H1 (cell line): ENCODE data around the gene SOCS3. TPM values are rescaled to one million over a fixed set of nuclear protein-coding genes. Genes with fewer than 3 reads are reported as not detected.
A peak's percentile ranks its signal among the peaks of the same experiment; 100 is the strongest.

ENCODE experiments used
- ATF3 ChIP-seq: IDR thresholded peaks from 2 replicates; pipeline ENCODE4 v1.6.1; 2011; ENCODE audit warnings: low read depth, mild to moderate bottlenecking, low read length; ENCODE audit not compliant: insufficient read depth
- CREB1 ChIP-seq: IDR thresholded peaks from 2 replicates; pipeline ENCODE4 v1.6.1; 2012; ENCODE audit warnings: inconsistent platforms
- CTCF ChIP-seq, 3 experiments: IDR thresholded peaks; 1 replicate in 2 of 3; 2 replicates in 1 of 3; pipeline versions ENCODE4 v1.5.1 to v1.6.1; 2011; ENCODE audit warnings: low read length in 3 of 3, mild to moderate bottlenecking in 3 of 3, inconsistent platforms in 2 of 3, low read depth in 1 of 3, moderate library complexity in 1 of 3; ENCODE audit not compliant: insufficient read depth in 1 of 3; ENCODE audit errors: control extremely low read depth in 1 of 3
- EP300 ChIP-seq, 2 experiments: IDR thresholded peaks; 1 replicate in 1 of 2; 2 replicates in 1 of 2; pipeline ENCODE4 v1.6.1; 2011 to 2012; ENCODE audit warnings: low read depth in 2 of 2, low read length in 2 of 2, mild to moderate bottlenecking in 2 of 2, borderline replicate concordance in 1 of 2, inconsistent platforms in 1 of 2, moderate library complexity in 1 of 2
- JUN ChIP-seq: IDR thresholded peaks from 2 replicates; pipeline ENCODE4 v1.6.1; 2011; ENCODE audit warnings: low read depth, mild to moderate bottlenecking, improper control_type of control experiment, low read length
- KDM4A ChIP-seq: IDR thresholded peaks from one replicate; pipeline ENCODE4 v1.7.1; 2012; ENCODE audit warnings: low read depth, mild to moderate bottlenecking, moderate library complexity, low read length, inconsistent platforms; ENCODE audit not compliant: severe bottlenecking
- MAFK ChIP-seq: IDR thresholded peaks from 2 replicates; pipeline ENCODE4 v1.6.1; 2012; ENCODE audit warnings: low read depth, mild to moderate bottlenecking, improper control_type of control experiment, low read length
- PHF8 ChIP-seq: fragments of 200-600 bp; sonication (generic); conservative IDR thresholded peaks from 2 replicates; pipeline ENCODE4 v1.7.1; 2012; ENCODE audit warnings: low read depth, mild to moderate bottlenecking, inconsistent platforms, low read length, moderate library complexity
- POLR2A ChIP-seq, 2 experiments: IDR thresholded peaks; 1 replicate in 1 of 2; 2 replicates in 1 of 2; pipeline ENCODE4 v1.6.1; 2011; ENCODE audit warnings: low read depth in 2 of 2, low read length in 2 of 2, mild to moderate bottlenecking in 2 of 2; ENCODE audit errors: control extremely low read depth in 1 of 2
- POLR2AphosphoS5 ChIP-seq: IDR thresholded peaks from 2 replicates; pipeline ENCODE4 v1.6.1; 2011; ENCODE audit warnings: low read depth, low read length
- RBBP5 ChIP-seq: IDR thresholded peaks from 2 replicates; pipeline ENCODE4 v1.7.1; 2012; ENCODE audit warnings: low read depth, mild to moderate bottlenecking, inconsistent platforms, low read length, moderate library complexity, borderline replicate concordance
- SAP30 ChIP-seq: fragments of 300-600 bp; sonication (generic); IDR thresholded peaks from 2 replicates; pipeline ENCODE4 v1.7.1; 2012; ENCODE audit warnings: low read length, moderate library complexity, mild to moderate bottlenecking, inconsistent platforms; ENCODE audit not compliant: insufficient read depth, insufficient replicate concordance
- SIN3A ChIP-seq, 2 experiments: IDR thresholded peaks in 1 of 2; conservative IDR thresholded peaks in 1 of 2; 2 replicates each; pipeline ENCODE4 v1.6.1; 2011 to 2012; ENCODE audit warnings: low read length in 2 of 2, improper control_type of control experiment in 1 of 2, low read depth in 1 of 2, mild to moderate bottlenecking in 1 of 2
- TAF1 ChIP-seq: IDR thresholded peaks from 2 replicates; pipeline ENCODE4 v1.6.1; 2011; ENCODE audit warnings: mild to moderate bottlenecking, low read depth, low read length
- TAF7 ChIP-seq: optimal IDR thresholded peaks from 2 replicates; pipeline ENCODE3; 2011; ENCODE audit warnings: low read depth, mild to moderate bottlenecking, inconsistent platforms, low read length, moderate library complexity, borderline replicate concordance
- USF2 ChIP-seq: IDR thresholded peaks from 2 replicates; pipeline ENCODE4 v1.6.1; 2011; ENCODE audit warnings: low read length, improper control_type of control experiment
- YY1 ChIP-seq: IDR thresholded peaks from 2 replicates; pipeline ENCODE4 v1.6.1; 2011; ENCODE audit warnings: low read depth, mild to moderate bottlenecking, low read length
- polyA plus RNA-seq, 7 experiments: library from polyadenylated mRNA; depleted of rRNA in 3 of 7; stranded (reverse) in 5 of 7; unstranded in 2 of 7; fragments of >200 nt in 5 of 7; fragments of 200-250 nt in 2 of 7; gene quantifications; 1 replicate in 5 of 7; 2 replicates in 1 of 7; 4 replicates in 1 of 7; pipeline versions ENCODE4 v1.2.1 to v1.2.3, GENCODE V29; 2011 to 2013; ENCODE audit warnings: missing spikeins in 2 of 7, mixed read lengths in 2 of 7
- total RNA-seq: library from RNA; stranded (reverse); fragmentation: NEBNext Ultra II Directional; extraction: Animal tissue kit (Norgen Biotek cat#: 25700); gene quantifications from 2 replicates; pipeline ENCODE4 v1.2.1, GENCODE V29; 2021

The SOCS3 gene
- total and polyA plus RNA-seq, 2 of the 8 experiments (the other 6 are each of a cell fraction or from before 2014, with no cell fraction given) = 10.1 to 47.9 TPM

- TF ChIP-seq EP300 (IDR thresholded peaks at IDR 0.05; ENCODE audit: borderline replicate concordance in 1 of 2, low read depth in 2 of 2, low read length in 2 of 2) (peak in 1 of 2 experiments; percentile 40; a peak in 1 of 3 replicates), JUN (no peak), RBBP5 (peak; percentile 96; the same call in 1 of the 2 replicates), PHF8 (peak; percentile 85), SIN3A (conservative IDR thresholded peaks at IDR 0.05 in 1 of 2, IDR thresholded peaks at IDR 0.05 in 1 of 2; ENCODE audit: low read depth in 1 of 2, low read length in 2 of 2) (peak in 1 of 2 experiments; percentile 88; a peak in 2 of 4 replicates), POLR2A (IDR thresholded peaks at IDR 0.05; ENCODE audit: control extremely low read depth in 1 of 2, low read depth in 2 of 2, low read length in 2 of 2) (peak in 1 of 2 experiments; percentile 72; a peak in 2 of 3 replicates), USF2 (no peak), CREB1 (0 out of 2 replicates have a peak, but pooled peaks have one; percentile 33), CTCF (IDR thresholded peaks at IDR 0.05; ENCODE audit: control extremely low read depth in 1 of 3, insufficient read depth in 1 of 3, low read depth in 1 of 3, low read length in 3 of 3) (no peak), ATF3 (peak; percentile 57; the same call in 1 of the 2 replicates), TAF1 (peak; percentile 74), TAF7 (peak; percentile 61), POLR2AphosphoS5 (peak; percentile 47; the same call in 1 of the 2 replicates), SAP30 (no peak), MAFK (no peak), KDM4A (peak; percentile 77), YY1 (peak; percentile 92)
Observed at GRCh38 chr17:78378225-78379130, 18.6 kb upstream of the SOCS3 start, which contains the start of gene PGS1 (continued).
